GM21529 (cell line): ENCODE data around the gene TOX2.
"Not testable (repeated sequence)": the region's sequence is repeated elsewhere in the genome, so short reads cannot be mapped to it uniquely, and the experiment has no call there.

Experiments
- ATAC-seq: cut with Tn5 transposase; IDR thresholded peaks from one replicate; pipeline ENCODE4 v1.9.1; 2021; ENCODE audit not compliant: unreplicated experiment

The TOX2 gene

GRCh38 chr20:44029848-44030230, 115.2 kb downstream of the TOX2 start:
- ATAC-seq: no peak

- ATAC-seq: no peak
Observed at GRCh38 chr20:44030394-44030793, 115.7 kb downstream of the TOX2 start.

GRCh38 chr20:44031001-44031574, 116.4 kb downstream of the TOX2 start:
- no peak for ATAC-seq

- no peak for ATAC-seq
Observed at GRCh38 chr20:44031781-44032582, 117.3 kb downstream of the TOX2 start.

GRCh38 chr20:44032583-44033331, 118.1 kb downstream of the TOX2 start:
- no peak for ATAC-seq

GRCh38 chr20:44033344-44033743, 118.7 kb downstream of the TOX2 start:
- no peak for ATAC-seq

GRCh38 chr20:44033873-44034272, 119.2 kb downstream of the TOX2 start:
- ATAC-seq: no peak

- no peak for ATAC-seq
Observed at GRCh38 chr20:44034451-44034850, 119.8 kb downstream of the TOX2 start.

GRCh38 chr20:44034965-44035635, 120.4 kb downstream of the TOX2 start:
- no peak for ATAC-seq

- no peak for ATAC-seq
Observed at GRCh38 chr20:44035924-44036323, 121.3 kb downstream of the TOX2 start.

- ATAC-seq: no peak
Observed at GRCh38 chr20:44036441-44036840, 121.8 kb downstream of the TOX2 start.

- ATAC-seq: no peak
Observed at GRCh38 chr20:44038681-44039123, 124.0 kb downstream of the TOX2 start.

- no peak for ATAC-seq
Observed at GRCh38 chr20:44039147-44039546, 124.5 kb downstream of the TOX2 start.

- ATAC-seq: no peak
Observed at GRCh38 chr20:44039741-44040140, 125.1 kb downstream of the TOX2 start.

GRCh38 chr20:44040202-44040915, 125.7 kb downstream of the TOX2 start:
- ATAC-seq: no peak

GRCh38 chr20:44041001-44041400, 126.3 kb downstream of the TOX2 start:
- ATAC-seq: no peak

- ATAC-seq: not testable (repeated sequence)
Observed at GRCh38 chr20:44044712-44045111, 130.1 kb downstream of the TOX2 start.

GRCh38 chr20:44050327-44050726, 135.7 kb downstream of the TOX2 start:
- no peak for ATAC-seq

- ATAC-seq: no peak
Observed at GRCh38 chr20:44050925-44051660, 136.4 kb downstream of the TOX2 start.

- ATAC-seq: no peak
Observed at GRCh38 chr20:44051661-44052000, 137.0 kb downstream of the TOX2 start.
